Upper lobe of left lung (tissue), 6 donors: Measurements from ENCODE around the gene ANKRD23. TPM values are rescaled to one million over a fixed set of nuclear protein-coding genes. Genes with fewer than 3 reads are reported as not detected.
A peak's percentile ranks its signal among the peaks of the same experiment; 100 is the strongest.
"Not testable (repeated sequence)": the region's sequence is repeated elsewhere in the genome, so short reads cannot be mapped to it uniquely, and the experiment has no call there.

Source experiments
- ATAC-seq, 2 donors: fragments of 200-7000 bp; cut with Tn5 transposase; one replicate each; pipeline ENCODE4 v1.9.1; 2022; ENCODE audit warnings: mild to moderate bottlenecking in 2 of 2, moderate library complexity in 2 of 2; ENCODE audit not compliant: low FRiP score in 2 of 2
- DNase-seq, 2 donors: peaks; one replicate each; pipeline ENCODE4 v3.0.0-alpha.2; 2019 to 2020
- H3K27ac ChIP-seq, 4 donors: fragments of 200-600 bp; sonication (generic); one replicate each; pipeline ENCODE4 v1.5.1; 2016 to 2019
- H3K27me3 ChIP-seq, 4 donors: fragments of 200-600 bp; sonication (generic); one replicate each; pipeline ENCODE4 v1.5.1; 2017 to 2019
- H3K36me3 ChIP-seq, 4 donors: fragments of 200-600 bp; sonication (generic); one replicate each; pipeline ENCODE4 v1.5.1; 2016 to 2019
- H3K4me1 ChIP-seq, 4 donors: fragments of 200-600 bp; sonication (generic); one replicate each; pipeline ENCODE4 v1.5.1; 2018 to 2019
- H3K4me3 ChIP-seq, 4 donors: fragments of 200-600 bp; sonication (generic); one replicate each; pipeline ENCODE4 v1.5.1; 2017 to 2019; ENCODE audit warnings: mild to moderate bottlenecking in 2 of 4, moderate library complexity in 1 of 4
- H3K9me3 ChIP-seq, 4 donors: fragments of 200-600 bp; sonication (generic); one replicate each; pipeline ENCODE4 v1.5.1; 2018 to 2019
- EP300 ChIP-seq, 4 donors: sonication (generic); formaldehyde crosslinking; IDR thresholded peaks; one replicate each; pipeline ENCODE4 v1.5.1; 2017; ENCODE audit warnings: antibody characterized with exemption in 4 of 4, control low read depth in 2 of 4
- POLR2A ChIP-seq, 4 donors: fragments of 450-650 bp; IDR thresholded peaks; one replicate each; pipeline ENCODE4 v1.5.1; 2016 to 2017; ENCODE audit warnings: antibody characterized with exemption in 4 of 4, mild to moderate bottlenecking in 2 of 4
- POLR2AphosphoS5 ChIP-seq, 2 donors: sonication (generic); formaldehyde crosslinking; IDR thresholded peaks; one replicate each; pipeline ENCODE4 v1.5.1; 2017; ENCODE audit warnings: antibody characterized with exemption in 2 of 2
- WGBS, 2 donors: methylation state at CpG; one replicate each; pipeline ENCODE4 v1.1.5; 2017 to 2018; 5-methylcytosine and 5-hydroxymethylcytosine counted together
- total RNA-seq, 6 donors: library from RNA; depleted of rRNA in 4 of 6; stranded (reverse); fragments of >200 nt in 4 of 6; gene quantifications; one replicate each; pipeline versions ENCODE4 v1.1.0 to v1.2.1, GENCODE V29; 2016 to 2021
- TF ChIP-seq, protein P1 (sequence below), 6 experiments: fragments of 450-650 bp in 4 of 6; fragments of 200-600 bp in 2 of 6; sonication (generic) in 2 of 6; IDR thresholded peaks; one replicate each; pipeline ENCODE4 v1.5.1; 2016 to 2019; ENCODE audit warnings: antibody characterized with exemption in 6 of 6
- donor health status: DM: no; HTN: no; CAD: no; lungs with moderate emphysema.
- donor health status: DM: no; HTN: yes; CAD: no; lungs with severe emphysema.

Gene ANKRD23
- 10 to 100 TPM in 2 of 6 donors, 1 to 10 TPM in 4; 2.0 to 27.2 (median 2.8) TPM for total RNA-seq

DNA sequence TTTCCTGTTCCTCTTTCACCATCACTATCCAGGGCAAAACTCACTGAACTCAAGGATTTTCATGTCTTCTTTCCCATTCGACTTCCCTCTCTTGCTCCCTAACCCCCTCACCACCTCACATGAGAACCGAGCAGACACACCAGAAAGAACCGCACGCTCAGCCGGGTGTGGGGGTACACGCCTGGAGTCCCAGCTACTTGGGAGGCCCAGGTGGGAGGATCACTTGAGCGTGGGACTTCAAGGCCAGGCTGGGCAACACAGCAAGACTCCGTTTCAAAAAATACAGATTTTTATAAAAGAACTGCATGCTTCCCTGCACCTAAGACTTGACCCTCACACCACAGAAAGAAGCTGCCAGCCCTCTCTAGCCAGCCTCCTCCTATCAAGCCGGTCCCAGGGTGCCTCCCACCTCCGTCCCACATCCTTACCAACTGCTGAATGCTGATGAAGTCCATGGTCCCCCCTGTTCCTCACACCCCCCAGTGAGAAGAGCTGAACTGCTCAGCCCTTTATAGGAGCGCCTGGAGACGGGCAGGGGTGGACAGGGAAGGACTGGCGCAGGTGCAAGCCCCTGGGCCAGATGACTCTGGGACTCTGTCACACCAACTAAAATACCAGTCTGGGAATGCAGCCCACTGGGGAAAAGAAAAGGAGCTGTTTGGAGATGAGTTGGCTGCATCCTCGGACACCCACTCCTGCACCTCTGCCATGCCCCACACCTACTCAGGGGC, at the start of gene ANKRD23:
ANKRD23 (minus strand) TSS at position 484 of the 731 bp plus-strand sequence; CDS start at position 455, 29 bp downstream.
- TF ChIP-seq POLR2AphosphoS5 (IDR thresholded peaks at IDR 0.05) (no peak), EP300 (IDR thresholded peaks at IDR 0.05) (no peak), POLR2A (IDR thresholded peaks at IDR 0.05) (no peak)
- TF ChIP-seq, protein P1, sequence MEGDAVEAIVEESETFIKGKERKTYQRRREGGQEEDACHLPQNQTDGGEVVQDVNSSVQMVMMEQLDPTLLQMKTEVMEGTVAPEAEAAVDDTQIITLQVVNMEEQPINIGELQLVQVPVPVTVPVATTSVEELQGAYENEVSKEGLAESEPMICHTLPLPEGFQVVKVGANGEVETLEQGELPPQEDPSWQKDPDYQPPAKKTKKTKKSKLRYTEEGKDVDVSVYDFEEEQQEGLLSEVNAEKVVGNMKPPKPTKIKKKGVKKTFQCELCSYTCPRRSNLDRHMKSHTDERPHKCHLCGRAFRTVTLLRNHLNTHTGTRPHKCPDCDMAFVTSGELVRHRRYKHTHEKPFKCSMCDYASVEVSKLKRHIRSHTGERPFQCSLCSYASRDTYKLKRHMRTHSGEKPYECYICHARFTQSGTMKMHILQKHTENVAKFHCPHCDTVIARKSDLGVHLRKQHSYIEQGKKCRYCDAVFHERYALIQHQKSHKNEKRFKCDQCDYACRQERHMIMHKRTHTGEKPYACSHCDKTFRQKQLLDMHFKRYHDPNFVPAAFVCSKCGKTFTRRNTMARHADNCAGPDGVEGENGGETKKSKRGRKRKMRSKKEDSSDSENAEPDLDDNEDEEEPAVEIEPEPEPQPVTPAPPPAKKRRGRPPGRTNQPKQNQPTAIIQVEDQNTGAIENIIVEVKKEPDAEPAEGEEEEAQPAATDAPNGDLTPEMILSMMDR (IDR thresholded peaks at IDR 0.05): no peak
- H3K36me3 ChIP-seq: peaks cover 3 to 27% (median 12%) of the 10 kb centered on the region in 4 donors
- H3K9me3 ChIP-seq: no peaks in the 10 kb centered on the region
- no peak within 1 kb of the TSS for H3K27ac ChIP-seq
- peaks cover 4 to 13% (median 12%) of the 10 kb centered on the region in 4 donors for H3K4me1 ChIP-seq
- ATAC-seq (no peak), DNase-seq (no peak)
- H3K4me3 ChIP-seq: no peak within 1 kb of the TSS
- WGBS, 2 donors: 95 to 96% methylated on average over 8 to 14 of the region's 14 CpGs
- H3K27me3 ChIP-seq: no peaks in the 10 kb centered on the region

DNA sequence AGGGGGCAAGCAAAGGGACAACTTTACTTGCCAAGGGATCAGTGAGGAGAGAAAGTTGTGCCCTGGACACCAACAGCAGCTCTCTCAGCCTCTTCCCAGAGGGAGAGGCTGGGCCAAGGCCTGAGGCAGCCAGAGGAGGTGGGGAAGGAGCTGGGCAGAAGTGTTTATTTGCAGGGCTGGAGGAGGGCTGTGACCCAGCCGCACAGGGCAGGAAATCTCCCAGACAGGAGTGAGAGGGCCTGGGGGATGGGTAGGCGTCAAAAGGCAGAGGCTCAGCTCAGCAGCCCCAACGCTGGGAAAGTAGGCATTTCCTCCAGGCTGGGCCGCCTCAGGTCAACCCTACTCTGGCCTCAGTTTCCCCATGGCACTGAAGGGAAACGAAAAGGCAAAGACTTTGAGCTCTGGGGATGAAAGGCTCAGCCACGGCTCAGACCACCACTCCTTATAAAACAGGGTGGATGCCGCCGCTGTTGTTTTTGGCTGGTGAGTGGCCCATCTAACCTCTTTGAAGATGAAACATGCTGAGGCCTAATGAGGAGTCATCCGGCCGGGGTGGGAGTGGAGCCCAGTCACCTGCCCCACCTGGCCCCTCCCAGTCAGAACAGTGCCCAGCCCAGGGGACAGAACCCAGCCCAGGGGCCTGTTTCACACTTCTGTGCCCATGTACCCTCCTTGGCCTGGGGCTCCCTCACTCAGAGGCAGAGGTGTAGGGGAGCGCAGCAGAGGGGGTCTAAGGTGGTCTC, 47.9 kb upstream of the ANKRD23 start:
- ATAC-seq: peak in 1 of 2 donors; percentile 61
- DNase-seq: peak in 1 of 2 donors; percentile 81
- Histone ChIP-seq H3K27ac (peak overlapping the region in 2 of 4 donors; percentile 13 to 33), H3K4me3 (no peak overlapping the region), H3K27me3 (no peaks in the 10 kb centered on the region), H3K9me3 (no peaks in the 10 kb centered on the region), H3K36me3 (no peaks in the 10 kb centered on the region), H3K4me1 (peaks cover 36 to 55% (median 51%) of the 10 kb centered on the region in 4 donors)
- peak in 1 of 2 donors; percentile 28 for TF ChIP-seq POLR2AphosphoS5 (IDR thresholded peaks at IDR 0.05)
- TF ChIP-seq, protein P1 (IDR thresholded peaks at IDR 0.05): no peak
- TF ChIP-seq EP300 (IDR thresholded peaks at IDR 0.05): no peak
- no peak for TF ChIP-seq POLR2A (IDR thresholded peaks at IDR 0.05)
- 45 to 66% methylated on average over 11 of the region's 11 CpGs for WGBS, 2 donors

DNA sequence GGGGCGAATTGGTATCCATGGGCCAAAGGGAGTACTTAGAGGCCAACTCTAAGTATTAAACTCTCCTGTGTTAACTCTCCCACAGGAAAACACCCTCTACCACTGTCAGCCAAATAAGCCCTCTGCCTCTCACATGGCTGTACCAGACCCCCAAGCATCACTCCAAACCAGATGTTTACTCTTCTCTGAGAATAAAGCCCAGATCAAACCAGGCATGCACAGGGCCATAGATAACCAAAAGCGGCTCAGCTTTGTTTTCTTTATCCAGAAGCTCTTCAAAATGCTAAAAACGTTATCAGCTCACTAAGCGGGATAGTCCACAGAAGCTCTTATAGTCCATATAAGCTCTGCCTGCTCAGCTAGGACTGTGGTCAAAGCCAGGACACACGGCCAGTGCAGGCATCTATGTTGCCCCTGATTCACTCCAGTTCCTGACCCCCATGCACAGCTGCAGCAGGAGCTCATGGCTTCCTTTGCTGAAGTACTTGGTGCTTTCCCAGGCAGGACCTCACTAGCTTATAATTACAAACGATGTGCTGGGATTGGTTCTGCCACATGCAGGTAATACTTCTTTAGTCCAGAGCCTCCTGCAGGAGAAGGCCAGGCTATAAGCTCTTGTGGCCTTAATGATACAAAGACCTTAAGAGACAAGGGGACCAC, 47.0 kb upstream of the ANKRD23 start:
- ATAC-seq (no peak), DNase-seq (no peak)
- WGBS, 2 donors: 72 to 80% methylated on average over 6 of the region's 6 CpGs
- Histone ChIP-seq H3K4me1 (peaks cover 36 to 50% (median 50%) of the 10 kb centered on the region in 4 donors), H3K4me3 (no peak overlapping the region), H3K9me3 (no peaks in the 10 kb centered on the region), H3K27me3 (no peaks in the 10 kb centered on the region), H3K27ac (peak overlapping the region in 2 of 4 donors; percentile 13 to 33), H3K36me3 (no peaks in the 10 kb centered on the region)
- TF ChIP-seq, protein P1 (IDR thresholded peaks at IDR 0.05): no peak
- TF ChIP-seq POLR2AphosphoS5 (IDR thresholded peaks at IDR 0.05) (no peak), POLR2A (IDR thresholded peaks at IDR 0.05) (no peak), EP300 (IDR thresholded peaks at IDR 0.05) (no peak)

DNA sequence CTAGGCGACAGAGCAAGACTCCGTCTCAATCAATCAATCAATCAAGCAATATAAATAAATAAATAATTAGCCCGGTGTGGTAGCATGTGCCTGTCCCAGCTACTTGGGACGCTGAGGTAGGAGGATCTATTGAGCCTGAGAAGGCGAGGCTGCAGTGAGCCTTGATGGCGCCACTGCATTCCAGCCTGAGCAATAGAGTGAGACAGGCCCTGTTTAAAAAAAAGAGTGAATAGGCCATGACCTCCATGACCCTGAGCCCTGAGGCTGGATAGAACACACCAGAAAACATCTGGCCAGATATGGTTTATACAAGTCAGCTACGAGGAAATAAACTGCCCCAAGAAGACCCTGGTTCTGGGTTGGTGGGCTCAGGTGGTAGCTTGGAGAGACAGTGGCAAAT, 46.4 kb upstream of the ANKRD23 start:
- TF ChIP-seq EP300 (IDR thresholded peaks at IDR 0.05): no peak
- TF ChIP-seq, protein P1 (IDR thresholded peaks at IDR 0.05): no peak
- no peak for TF ChIP-seq POLR2A (IDR thresholded peaks at IDR 0.05)
- TF ChIP-seq POLR2AphosphoS5 (IDR thresholded peaks at IDR 0.05): no peak
- Histone ChIP-seq H3K9me3 (no peaks in the 10 kb centered on the region), H3K27ac (no peak overlapping the region), H3K4me1 (peaks cover 36 to 50% (median 44%) of the 10 kb centered on the region in 4 donors), H3K36me3 (no peaks in the 10 kb centered on the region), H3K27me3 (no peaks in the 10 kb centered on the region), H3K4me3 (no peak overlapping the region)
- DNase-seq (no peak), ATAC-seq (no peak)
- 78 to 86% methylated on average over 6 to 7 of the region's 7 CpGs for WGBS, 2 donors

DNA sequence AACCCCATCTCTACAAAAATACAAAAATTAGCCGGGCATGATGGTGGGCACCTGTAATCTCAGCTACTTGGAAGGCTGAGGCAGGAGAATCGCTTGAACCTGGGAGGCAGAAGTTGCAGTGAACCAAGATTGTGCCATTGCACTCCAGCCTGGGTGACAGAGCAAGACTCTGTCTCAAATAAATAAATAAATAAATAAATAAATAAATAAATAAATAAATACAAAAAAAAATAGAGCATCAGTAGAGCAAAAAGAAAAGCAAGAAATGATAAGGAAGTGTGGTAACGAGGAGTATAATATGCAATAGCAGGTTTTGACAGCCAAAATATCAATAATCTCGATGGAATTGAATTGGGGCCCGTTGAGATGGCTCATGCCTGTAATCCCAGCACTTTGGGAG, 45.7 kb upstream of the ANKRD23 start:
- not testable (repeated sequence) for H3K4me3 ChIP-seq, H3K36me3 ChIP-seq, H3K27me3 ChIP-seq, H3K27ac ChIP-seq, H3K9me3 ChIP-seq, DNase-seq, ATAC-seq
- WGBS, 2 donors: 96% methylated on average over 5 of the region's 5 CpGs
- H3K4me1 ChIP-seq: peaks cover 36 to 54% (median 43%) of the 10 kb centered on the region in 4 donors
